Measurements from ENCODE around the gene EPS8.
"Not testable (repeated sequence)": the region's sequence is repeated elsewhere in the genome, so short reads cannot be mapped to it uniquely, and the experiment has no call there.

GRCh38 chr12:15741870-15742269 lies 47.3 kb downstream of the EPS8 start:
- TF ChIP-seq CTCF (IDR thresholded peaks at IDR 0.05); POLR2AphosphoS5 (IDR thresholded peaks at IDR 0.05; ENCODE audit: insufficient read depth in 1 of 2, low read depth in 1 of 2): not testable (repeated sequence)

Data from vagina (tissue), 2 donors.